ENCODE measurements around the gene RGPD4. TPM values are rescaled to one million over a fixed set of nuclear protein-coding genes. Genes with fewer than 3 reads are reported as not detected.

RGPD4 gene
- total RNA-seq, 2 experiments from 2014 or later = 0.07 TPM; not detected in 1

- ATAC-seq (no peak), DNase-seq (no peak)
- no peak for TF ChIP-seq CTCF (IDR thresholded peaks at IDR 0.05)
- H3K36me3 Mint-ChIP-seq (ENCODE audit: low read depth) = no peaks in the 10 kb centered on the region
- intact Hi-C loops (cut with micrococcal nuclease) = no loop called here
- no peak overlapping the region for H3K4me3 Mint-ChIP-seq
- no peaks in the 10 kb centered on the region for H3K27me3 Mint-ChIP-seq
- no peaks in the 10 kb centered on the region for H3K9me3 Mint-ChIP-seq
- CTCF ChIA-PET = no interaction called here
- POLR2A ChIA-PET = no interaction called here
- no peaks in the 10 kb centered on the region for H3K4me1 Mint-ChIP-seq (ENCODE audit: low read depth)
- no peak overlapping the region for H3K27ac Mint-ChIP-seq
Observed at GRCh38 chr2:107804608-107805498, 21.8 kb upstream of the RGPD4 start.

GRCh38 chr2:107806901-107807300 is 19.8 kb upstream of the RGPD4 start:
- Mint-ChIP-seq H3K4me1 (ENCODE audit: low read depth) (no peaks in the 10 kb centered on the region), H3K9me3 (no peaks in the 10 kb centered on the region), H3K27ac (no peak overlapping the region), H3K36me3 (ENCODE audit: low read depth) (no peaks in the 10 kb centered on the region), H3K27me3 (no peaks in the 10 kb centered on the region), H3K4me3 (no peak overlapping the region)
- TF ChIP-seq CTCF (IDR thresholded peaks at IDR 0.05) = no peak
- ChIA-PET POLR2A (no interaction called here), CTCF (no interaction called here)
- ATAC-seq (no peak), DNase-seq (no peak)
- intact Hi-C loops (cut with micrococcal nuclease) = no loop called here

- no peak for ATAC-seq
- ChIA-PET POLR2A (no interaction called here), CTCF (no interaction called here)
- Mint-ChIP-seq H3K9me3 (no peaks in the 10 kb centered on the region), H3K36me3 (ENCODE audit: low read depth) (no peaks in the 10 kb centered on the region), H3K4me3 (no peak overlapping the region), H3K4me1 (ENCODE audit: low read depth) (no peaks in the 10 kb centered on the region), H3K27ac (no peak overlapping the region), H3K27me3 (no peaks in the 10 kb centered on the region)
- intact Hi-C loops (cut with micrococcal nuclease) = no loop called here
- DNase-seq = no peak
- TF ChIP-seq CTCF (IDR thresholded peaks at IDR 0.05) = no peak
Observed at GRCh38 chr2:107807988-107808387, 18.7 kb upstream of the RGPD4 start.

GRCh38 chr2:107808959-107809358 is 17.7 kb upstream of the RGPD4 start:
- Mint-ChIP-seq H3K36me3 (ENCODE audit: low read depth) (no peaks in the 10 kb centered on the region), H3K4me1 (ENCODE audit: low read depth) (no peaks in the 10 kb centered on the region), H3K27ac (no peak overlapping the region), H3K4me3 (no peak overlapping the region), H3K9me3 (no peaks in the 10 kb centered on the region), H3K27me3 (no peaks in the 10 kb centered on the region)
- POLR2A ChIA-PET = no interaction called here
- ATAC-seq (no peak), DNase-seq (no peak)
- intact Hi-C loops (cut with micrococcal nuclease) = no loop called here
- CTCF ChIA-PET = no interaction called here
- TF ChIP-seq CTCF (IDR thresholded peaks at IDR 0.05) = no peak

GRCh38 chr2:107809835-107810234 is 16.9 kb upstream of the RGPD4 start:
- H3K4me3 Mint-ChIP-seq = no peak overlapping the region
- no peaks in the 10 kb centered on the region for H3K9me3 Mint-ChIP-seq
- ChIA-PET CTCF (no interaction called here), POLR2A (no interaction called here)
- intact Hi-C loops (cut with micrococcal nuclease) = no loop called here
- no peak for TF ChIP-seq CTCF (IDR thresholded peaks at IDR 0.05)
- no peak overlapping the region for H3K27ac Mint-ChIP-seq
- no peak for ATAC-seq
- H3K36me3 Mint-ChIP-seq (ENCODE audit: low read depth) = no peaks in the 10 kb centered on the region
- no peaks in the 10 kb centered on the region for H3K27me3 Mint-ChIP-seq
- DNase-seq = no peak
- no peaks in the 10 kb centered on the region for H3K4me1 Mint-ChIP-seq (ENCODE audit: low read depth)
